Astrocyte (in vitro differentiated cells and primary cell): ENCODE measurements around the gene ANKRD13C.

Experiments
- EZH2 ChIP-seq: IDR thresholded peaks from 2 replicates; pipeline ENCODE4 v1.6.1; 2012; ENCODE audit warnings: mild to moderate bottlenecking, low read length, inconsistent platforms; ENCODE audit not compliant: insufficient read depth
- TF ChIP-seq, protein P1 (sequence below): IDR thresholded peaks from 2 replicates; pipeline ENCODE4 v1.5.1; 2011; ENCODE audit warnings: low read depth, mild to moderate bottlenecking, inconsistent platforms, low read length, moderate library complexity; ENCODE audit not compliant: insufficient read depth

DNA sequence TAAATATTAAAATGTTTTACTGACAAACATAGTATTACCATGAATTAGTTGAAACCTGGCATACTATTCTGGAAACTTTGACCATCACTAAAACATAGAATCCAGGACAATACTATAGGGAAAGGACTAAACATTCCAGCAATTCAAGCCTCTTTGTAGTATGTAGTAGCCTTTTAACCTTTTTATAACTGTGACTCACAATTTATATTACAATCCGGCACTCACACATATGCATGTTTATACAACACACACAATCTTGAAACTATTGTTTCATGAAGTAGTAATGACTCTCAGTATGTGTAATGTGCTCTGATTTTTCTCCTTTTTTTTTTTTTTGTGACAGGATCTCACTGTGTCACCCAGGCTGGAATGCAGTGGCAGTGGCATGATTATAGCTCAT lies 64.3 kb downstream of the ANKRD13C start:
- no peak for TF ChIP-seq EZH2
- TF ChIP-seq, protein P1, sequence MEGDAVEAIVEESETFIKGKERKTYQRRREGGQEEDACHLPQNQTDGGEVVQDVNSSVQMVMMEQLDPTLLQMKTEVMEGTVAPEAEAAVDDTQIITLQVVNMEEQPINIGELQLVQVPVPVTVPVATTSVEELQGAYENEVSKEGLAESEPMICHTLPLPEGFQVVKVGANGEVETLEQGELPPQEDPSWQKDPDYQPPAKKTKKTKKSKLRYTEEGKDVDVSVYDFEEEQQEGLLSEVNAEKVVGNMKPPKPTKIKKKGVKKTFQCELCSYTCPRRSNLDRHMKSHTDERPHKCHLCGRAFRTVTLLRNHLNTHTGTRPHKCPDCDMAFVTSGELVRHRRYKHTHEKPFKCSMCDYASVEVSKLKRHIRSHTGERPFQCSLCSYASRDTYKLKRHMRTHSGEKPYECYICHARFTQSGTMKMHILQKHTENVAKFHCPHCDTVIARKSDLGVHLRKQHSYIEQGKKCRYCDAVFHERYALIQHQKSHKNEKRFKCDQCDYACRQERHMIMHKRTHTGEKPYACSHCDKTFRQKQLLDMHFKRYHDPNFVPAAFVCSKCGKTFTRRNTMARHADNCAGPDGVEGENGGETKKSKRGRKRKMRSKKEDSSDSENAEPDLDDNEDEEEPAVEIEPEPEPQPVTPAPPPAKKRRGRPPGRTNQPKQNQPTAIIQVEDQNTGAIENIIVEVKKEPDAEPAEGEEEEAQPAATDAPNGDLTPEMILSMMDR = no peak
